ENCODE measurements around the gene L2HGDH.
A peak's percentile ranks its signal among the peaks of the same experiment; 100 is the strongest.
"Not testable (repeated sequence)": the region's sequence is repeated elsewhere in the genome, so short reads cannot be mapped to it uniquely, and the experiment has no call there.

The L2HGDH gene

DNA sequence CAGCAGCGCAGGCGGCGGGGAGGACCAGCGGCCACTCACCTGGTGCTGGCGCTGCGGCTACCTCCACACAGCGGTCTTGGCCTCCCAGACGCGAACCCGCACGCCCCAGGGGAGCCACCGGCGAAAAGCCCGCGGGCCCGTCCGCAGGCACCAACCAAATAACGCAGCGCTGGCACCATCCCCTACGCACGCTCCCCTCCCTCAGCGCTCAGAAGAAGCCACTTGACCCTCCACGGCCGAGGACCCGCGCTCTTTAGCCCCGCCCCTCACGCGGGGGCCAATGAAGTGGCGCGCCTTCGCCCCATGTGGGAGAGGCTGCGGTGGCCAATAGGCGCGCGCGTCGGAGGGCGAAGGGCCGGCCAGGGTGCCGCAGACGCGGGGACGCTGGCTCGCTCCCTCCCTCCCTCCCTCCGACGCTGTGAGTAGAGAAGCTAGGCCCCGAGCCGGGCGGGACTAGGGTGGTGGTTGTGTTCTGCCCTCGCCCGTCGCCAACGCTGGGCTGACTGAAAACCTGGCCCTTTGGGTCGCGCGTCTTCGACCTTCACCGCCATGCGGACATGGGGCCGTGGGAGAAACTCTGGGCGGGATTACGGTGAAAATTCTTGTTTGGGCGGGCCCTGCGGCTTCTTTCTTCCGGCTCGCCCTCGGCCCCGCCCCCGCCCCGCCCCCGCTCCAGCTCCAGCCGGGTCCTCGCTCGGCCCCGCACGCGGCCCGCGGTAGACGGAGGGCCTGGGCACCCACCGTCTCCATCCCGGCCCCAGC lies at the start of gene L2HGDH, which contains the start of gene DMAC2L:
TSS of gene L2HGDH (minus strand) at position 258 of the 762 bp plus-strand sequence. CDS start at position 179, 79 bp downstream.
TSS of gene DMAC2L (plus strand) at position 353 of the 762 bp plus-strand sequence. CDS start 9,164 bp downstream, outside the sequence.
- DNase-seq, result peak; percentile 93

- DNase-seq, result no peak
These were observed 48.8 kb upstream of the L2HGDH start for GRCh38 chr14:50360851-50361250.

DNA sequence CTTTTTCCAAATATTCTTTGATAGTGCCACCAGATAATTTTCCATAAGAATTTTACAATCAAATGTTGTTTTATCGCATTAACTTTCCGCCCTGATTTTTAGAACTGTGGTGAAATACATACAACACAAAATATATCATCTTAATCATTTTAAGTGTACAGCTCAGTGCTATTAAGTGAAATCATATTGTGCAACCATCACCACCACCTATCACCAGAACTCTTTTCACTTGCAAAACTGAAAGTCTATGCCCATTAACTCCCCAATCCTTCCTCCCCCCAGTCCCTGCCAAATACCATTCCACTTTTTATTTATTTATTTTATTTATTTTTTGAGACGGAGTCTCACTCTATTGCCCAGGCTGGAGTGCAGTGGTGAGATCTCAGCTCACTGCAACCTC lies 48.1 kb upstream of the L2HGDH start:
- DNase-seq, result no peak

GRCh38 chr14:50359631-50360030 lies 47.6 kb upstream of the L2HGDH start:
- no peak for DNase-seq

- no peak for DNase-seq
These were observed 45.8 kb upstream of the L2HGDH start for GRCh38 chr14:50357753-50358395.

- no peak for DNase-seq
These were observed 45.1 kb upstream of the L2HGDH start for GRCh38 chr14:50357124-50357523.

DNA sequence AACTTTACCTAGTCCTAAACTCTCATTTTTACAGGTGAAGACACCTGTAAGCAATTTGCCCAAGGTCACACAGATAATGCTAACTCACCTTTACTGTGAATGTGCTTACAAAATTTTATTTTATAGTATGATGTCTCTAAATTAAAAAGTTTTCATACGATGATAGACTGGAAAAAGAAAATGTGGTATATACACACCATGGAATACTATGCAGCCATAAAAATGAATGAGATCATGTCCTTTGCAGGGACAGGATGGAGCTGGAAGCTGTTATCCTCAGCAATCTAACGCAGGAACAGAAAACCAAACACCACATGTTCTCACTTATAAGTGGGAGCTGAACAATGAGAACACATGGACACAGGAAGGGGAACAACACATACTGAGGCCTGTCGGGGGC lies 44.3 kb upstream of the L2HGDH start:
- not testable (repeated sequence) for DNase-seq

DNA sequence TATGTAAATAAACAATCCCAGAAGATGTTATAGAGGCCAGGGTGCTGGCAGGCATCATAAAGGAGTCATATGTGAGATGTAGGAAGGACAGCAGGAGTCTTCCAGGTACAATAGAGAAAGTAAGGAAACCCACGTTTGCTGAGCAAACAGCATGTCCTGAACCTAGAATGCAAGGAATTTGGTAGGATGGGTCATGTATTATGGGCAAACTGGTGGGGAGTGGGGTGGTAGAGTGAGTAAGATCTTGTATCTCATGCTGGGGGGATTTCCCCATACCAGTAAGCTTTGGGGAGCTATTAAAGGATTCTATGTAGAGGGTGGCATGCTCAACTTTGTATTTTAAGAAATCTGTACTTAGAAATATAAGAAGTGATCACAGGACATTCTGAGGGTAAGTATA lies 43.7 kb upstream of the L2HGDH start:
- no peak for DNase-seq

GRCh38 chr14:50354527-50354926 lies 42.5 kb upstream of the L2HGDH start:
- no peak for DNase-seq

DNA sequence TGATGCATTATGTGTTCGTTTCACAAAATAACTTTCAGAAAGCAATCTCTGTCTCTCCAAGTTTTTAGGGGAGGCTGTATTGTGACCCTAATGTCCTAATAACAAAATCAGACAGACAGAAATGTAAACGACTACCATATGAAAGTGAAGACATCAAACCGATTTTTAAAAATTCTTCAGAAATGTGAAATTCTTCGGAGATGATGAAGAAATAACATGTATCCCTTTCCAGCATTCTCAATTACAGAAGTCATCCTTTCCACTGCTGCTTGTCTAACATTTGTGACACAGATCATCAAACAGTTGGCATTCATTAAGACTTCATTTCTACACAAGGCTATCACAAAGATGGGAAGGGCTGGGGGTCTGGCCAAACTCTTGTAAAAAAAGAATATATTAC lies 41.1 kb upstream of the L2HGDH start:
- DNase-seq, result no peak

- DNase-seq, result no peak
These were observed 40.6 kb upstream of the L2HGDH start for GRCh38 chr14:50352584-50352983.

DNA sequence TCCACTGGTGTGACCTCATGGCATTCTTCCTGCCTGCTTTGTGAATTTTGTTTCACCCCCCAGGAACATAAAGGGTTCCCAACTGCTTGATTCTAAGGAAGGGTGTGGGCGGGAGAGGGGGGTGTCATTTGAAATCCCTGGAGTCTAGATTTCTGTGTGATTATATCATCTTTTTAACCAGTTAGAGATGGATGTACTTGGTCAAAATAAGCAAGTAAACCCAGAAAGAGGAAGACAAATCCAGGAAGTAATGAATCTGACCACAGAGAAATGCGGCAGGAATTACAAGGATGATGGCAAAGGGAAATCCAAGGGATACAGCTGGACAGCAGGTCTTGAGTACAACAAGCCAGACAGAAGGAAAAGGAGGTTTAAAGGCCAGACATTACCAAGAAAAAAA lies 38.9 kb upstream of the L2HGDH start:
- DNase-seq, result no peak

- no peak for DNase-seq
These were observed 36.9 kb upstream of the L2HGDH start for GRCh38 chr14:50348933-50349332.

DNA sequence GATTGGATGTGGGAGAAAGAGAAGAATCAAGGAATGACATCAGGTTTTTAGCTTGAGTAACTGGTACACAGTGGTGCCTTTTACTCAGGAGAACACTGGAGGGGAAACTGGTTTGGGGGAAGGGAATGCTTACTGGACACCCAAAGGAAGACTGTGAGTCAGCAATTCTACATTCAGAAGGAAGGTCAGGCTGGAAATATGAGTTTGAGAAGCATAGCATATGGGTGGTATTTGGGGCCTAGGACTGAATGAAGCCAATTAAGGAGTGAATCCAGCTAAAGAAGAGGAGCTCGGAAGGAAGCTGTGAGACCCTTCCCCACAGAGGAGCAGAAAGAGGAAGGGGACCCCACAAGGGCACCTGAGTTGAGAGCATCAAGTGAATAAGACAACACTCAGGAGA lies 35.5 kb upstream of the L2HGDH start:
- no peak for DNase-seq

GRCh38 chr14:50345846-50346422 lies 33.9 kb upstream of the L2HGDH start:
- no peak for DNase-seq

DNA sequence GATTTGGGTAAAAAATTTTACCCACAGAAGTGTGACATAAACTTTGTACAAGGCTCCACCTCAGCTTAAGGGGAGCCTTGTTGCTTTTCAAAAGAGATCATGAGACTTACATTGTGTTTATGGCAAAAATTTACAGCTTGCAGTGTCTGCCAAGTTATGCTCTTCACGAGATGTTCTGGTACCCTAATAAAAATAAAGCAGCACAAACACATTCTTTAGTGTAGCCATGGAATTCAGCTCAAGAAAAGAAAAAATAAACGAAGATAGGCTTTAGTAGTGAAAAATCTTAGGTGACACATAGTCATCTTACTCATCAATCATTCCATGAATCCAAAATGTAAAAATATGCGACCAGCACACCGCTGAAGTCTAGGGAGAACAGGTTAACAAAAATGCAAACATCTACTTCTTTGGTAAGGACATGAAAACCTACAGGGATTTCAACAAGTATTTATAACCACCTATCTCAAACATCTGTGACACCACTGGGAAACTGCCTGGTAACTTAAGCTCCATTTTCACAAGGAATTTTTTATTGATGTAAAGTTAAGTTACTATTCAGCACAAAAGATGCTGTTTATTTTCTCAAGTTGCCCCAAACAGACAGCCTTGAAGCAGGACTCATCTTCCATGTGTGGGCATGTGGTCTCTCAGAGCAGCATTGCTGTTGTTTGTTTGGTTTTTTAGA lies 33.0 kb upstream of the L2HGDH start:
- no peak for DNase-seq

- DNase-seq, result peak; percentile 85
These were observed 32.2 kb upstream of the L2HGDH start for GRCh38 chr14:50344116-50344775.

DNA sequence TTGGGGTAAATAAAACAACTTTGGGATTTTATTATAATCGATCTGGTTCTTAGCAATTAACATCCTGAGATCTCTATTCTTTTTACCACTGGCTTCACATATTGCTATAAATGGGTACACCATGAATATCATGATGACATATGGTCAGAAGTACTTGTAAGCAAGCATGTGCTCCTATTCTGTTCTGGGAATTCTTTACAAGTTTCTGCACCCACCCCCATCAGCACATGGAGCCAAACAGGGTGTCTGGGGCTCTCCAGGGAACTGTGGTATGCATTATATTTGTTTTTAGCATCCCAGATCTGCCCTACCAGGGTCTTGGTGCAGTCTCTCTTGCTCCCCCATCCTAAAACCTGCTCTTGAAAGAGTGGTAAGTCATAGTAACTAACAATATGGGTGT lies 31.4 kb upstream of the L2HGDH start:
- no peak for DNase-seq

DNA sequence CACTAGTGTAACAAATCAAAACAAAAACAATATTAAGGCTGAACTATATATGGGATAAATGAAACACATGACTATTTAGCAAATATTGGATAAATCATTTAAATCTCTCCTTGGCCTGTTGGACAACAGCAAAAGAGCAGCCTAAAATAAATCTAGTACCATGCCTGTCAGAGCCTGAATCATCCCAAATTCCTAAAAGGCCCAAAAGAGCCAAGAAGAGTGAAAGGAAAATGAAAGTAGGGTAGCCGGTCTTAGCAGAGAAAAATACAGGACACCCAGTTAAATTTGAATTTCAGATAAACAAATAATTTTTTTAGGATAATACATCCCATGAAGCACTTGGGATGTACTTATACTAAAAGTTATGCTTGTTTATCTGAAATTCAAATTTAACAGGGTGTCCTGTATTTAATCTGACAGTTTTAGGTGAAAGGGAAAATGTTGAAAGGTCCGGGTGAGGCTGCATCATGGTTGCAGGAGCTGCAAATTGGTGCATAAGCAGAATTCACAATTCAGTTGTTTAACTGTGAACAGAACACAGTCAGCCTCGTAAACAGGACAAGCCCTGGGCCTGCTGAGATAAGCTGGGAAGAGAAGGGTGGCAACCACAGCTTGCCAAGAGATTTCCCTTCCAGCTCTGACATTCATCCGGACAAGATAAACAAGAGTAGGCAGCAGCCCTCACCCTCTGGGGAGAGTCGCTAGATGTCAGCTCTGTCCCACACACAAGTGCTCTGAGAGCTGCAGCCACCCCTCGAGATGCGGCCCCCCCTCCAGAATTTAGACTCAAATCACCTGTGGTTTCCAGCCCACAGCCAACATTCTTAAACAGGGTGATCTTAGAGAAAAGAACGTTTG lies 30.4 kb upstream of the L2HGDH start:
- peak; percentile 55 for DNase-seq

DNA sequence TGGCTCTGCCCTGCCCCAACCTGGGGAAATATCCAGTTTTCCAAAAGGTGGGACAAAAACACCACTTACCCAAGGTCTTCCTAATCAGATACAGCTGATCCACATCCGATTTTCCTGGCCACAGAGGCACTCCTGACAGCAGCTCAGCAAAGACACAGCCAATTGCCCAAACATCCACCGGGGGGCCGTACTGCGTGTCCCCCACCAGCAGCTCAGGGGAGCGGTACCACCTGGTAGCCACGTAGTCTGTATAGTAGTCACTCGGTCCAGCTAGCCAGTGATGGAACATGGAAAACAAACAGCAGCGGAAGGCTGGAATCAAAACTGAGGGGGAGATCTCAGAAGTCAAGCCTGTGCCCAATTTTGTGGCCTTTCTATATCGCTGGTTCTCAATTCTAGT lies 28.9 kb upstream of the L2HGDH start:
- DNase-seq, result no peak

GRCh38 chr14:50340045-50340444 lies 28.0 kb upstream of the L2HGDH start:
- no peak for DNase-seq

Data from stimulated activated CD4-positive, alpha-beta T cell treated with anti-CD3 and anti-CD28 coated beads, Interleukin-15, amount 100 ng/mL, for 24 hours (primary cell).